ENCODE results near the gene ZMIZ1. TPM values are rescaled to one million over a fixed set of nuclear protein-coding genes. Genes with fewer than 3 reads are reported as not detected.

Gene ZMIZ1
- total and polyA plus RNA-seq, 2 experiments from 2014 or later: 9.2 to 30.9 TPM

DNA sequence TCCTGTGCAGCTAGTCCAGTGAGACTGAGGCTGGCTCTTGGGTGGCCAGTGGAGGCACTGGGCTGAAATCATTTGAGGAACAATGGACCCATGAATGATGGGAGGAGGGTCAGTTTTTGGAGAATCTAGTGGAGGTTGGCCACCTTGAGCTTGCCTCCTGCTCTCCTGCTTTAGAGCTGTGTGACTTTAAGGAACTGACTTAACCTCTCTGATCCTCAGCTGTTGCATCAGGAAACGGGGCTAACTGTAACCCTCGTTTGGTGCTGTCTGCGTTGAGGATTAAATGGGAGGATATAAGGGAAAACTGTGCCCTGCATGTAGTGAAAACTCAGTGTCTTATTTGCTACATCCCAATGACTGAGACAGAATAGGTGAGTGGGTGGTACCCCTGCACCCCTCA, 163.1 kb downstream of the ZMIZ1 start:
- ATAC-seq (no peak), DNase-seq (ENCODE audit: low spot score) (no peak)
- peaks cover 17% of the 10 kb centered on the region for H4K20me1 ChIP-seq (replicated peaks; ENCODE audit: insufficient read depth)
- Mint-ChIP-seq H3K9me3 (no peaks in the 10 kb centered on the region), H3K4me3 (no peak overlapping the region), H3K36me3 (ENCODE audit: low read depth) (peaks cover 5% of the 10 kb centered on the region; the same call in 2 of the 3 replicates), H3K27ac (no peak overlapping the region), H3K27me3 (ENCODE audit: insufficient read depth, low read depth, poor library complexity) (peaks cover 43% of the 10 kb centered on the region), H3K4me1 (peaks cover 45% of the 10 kb centered on the region)
- H3K79me2 ChIP-seq (replicated peaks; ENCODE audit: insufficient read depth): no peaks in the 10 kb centered on the region
- no peak overlapping the region for H2AFZ ChIP-seq
- no peaks in the 10 kb centered on the region for H3K36me3 ChIP-seq (ENCODE audit: insufficient read depth)
- TF ChIP-seq JUNB (IDR thresholded peaks at IDR 0.05; ENCODE audit: unreplicated experiment): no peak
- no peak for TF ChIP-seq NANOG (IDR thresholded peaks at IDR 0.05; ENCODE audit: borderline replicate concordance)
- TF ChIP-seq, protein P1, sequence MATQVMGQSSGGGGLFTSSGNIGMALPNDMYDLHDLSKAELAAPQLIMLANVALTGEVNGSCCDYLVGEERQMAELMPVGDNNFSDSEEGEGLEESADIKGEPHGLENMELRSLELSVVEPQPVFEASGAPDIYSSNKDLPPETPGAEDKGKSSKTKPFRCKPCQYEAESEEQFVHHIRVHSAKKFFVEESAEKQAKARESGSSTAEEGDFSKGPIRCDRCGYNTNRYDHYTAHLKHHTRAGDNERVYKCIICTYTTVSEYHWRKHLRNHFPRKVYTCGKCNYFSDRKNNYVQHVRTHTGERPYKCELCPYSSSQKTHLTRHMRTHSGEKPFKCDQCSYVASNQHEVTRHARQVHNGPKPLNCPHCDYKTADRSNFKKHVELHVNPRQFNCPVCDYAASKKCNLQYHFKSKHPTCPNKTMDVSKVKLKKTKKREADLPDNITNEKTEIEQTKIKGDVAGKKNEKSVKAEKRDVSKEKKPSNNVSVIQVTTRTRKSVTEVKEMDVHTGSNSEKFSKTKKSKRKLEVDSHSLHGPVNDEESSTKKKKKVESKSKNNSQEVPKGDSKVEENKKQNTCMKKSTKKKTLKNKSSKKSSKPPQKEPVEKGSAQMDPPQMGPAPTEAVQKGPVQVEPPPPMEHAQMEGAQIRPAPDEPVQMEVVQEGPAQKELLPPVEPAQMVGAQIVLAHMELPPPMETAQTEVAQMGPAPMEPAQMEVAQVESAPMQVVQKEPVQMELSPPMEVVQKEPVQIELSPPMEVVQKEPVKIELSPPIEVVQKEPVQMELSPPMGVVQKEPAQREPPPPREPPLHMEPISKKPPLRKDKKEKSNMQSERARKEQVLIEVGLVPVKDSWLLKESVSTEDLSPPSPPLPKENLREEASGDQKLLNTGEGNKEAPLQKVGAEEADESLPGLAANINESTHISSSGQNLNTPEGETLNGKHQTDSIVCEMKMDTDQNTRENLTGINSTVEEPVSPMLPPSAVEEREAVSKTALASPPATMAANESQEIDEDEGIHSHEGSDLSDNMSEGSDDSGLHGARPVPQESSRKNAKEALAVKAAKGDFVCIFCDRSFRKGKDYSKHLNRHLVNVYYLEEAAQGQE (IDR thresholded peaks at IDR 0.05; ENCODE audit: unreplicated experiment): no peak
- TF ChIP-seq EZH2 (IDR thresholded peaks at IDR 0.05; ENCODE audit: low read depth, unreplicated experiment): no peak
- TF ChIP-seq, protein P2, sequence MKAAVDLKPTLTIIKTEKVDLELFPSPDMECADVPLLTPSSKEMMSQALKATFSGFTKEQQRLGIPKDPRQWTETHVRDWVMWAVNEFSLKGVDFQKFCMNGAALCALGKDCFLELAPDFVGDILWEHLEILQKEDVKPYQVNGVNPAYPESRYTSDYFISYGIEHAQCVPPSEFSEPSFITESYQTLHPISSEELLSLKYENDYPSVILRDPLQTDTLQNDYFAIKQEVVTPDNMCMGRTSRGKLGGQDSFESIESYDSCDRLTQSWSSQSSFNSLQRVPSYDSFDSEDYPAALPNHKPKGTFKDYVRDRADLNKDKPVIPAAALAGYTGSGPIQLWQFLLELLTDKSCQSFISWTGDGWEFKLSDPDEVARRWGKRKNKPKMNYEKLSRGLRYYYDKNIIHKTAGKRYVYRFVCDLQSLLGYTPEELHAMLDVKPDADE (IDR thresholded peaks at IDR 0.05): no peak
- no peak for TF ChIP-seq CREB1 (CRISPR knock-in tag; IDR thresholded peaks at IDR 0.05; ENCODE audit: low read depth)
- TF ChIP-seq ZNF114 (CRISPR knock-in tag; IDR thresholded peaks at IDR 0.05): no peak
- no peak for TF ChIP-seq EZH2phosphoT487 (IDR thresholded peaks at IDR 0.05; ENCODE audit: unreplicated experiment)
- TF ChIP-seq STAT1 (IDR thresholded peaks at IDR 0.05; ENCODE audit: unreplicated experiment): no peak
- TF ChIP-seq POLR2AphosphoS5 (IDR thresholded peaks at IDR 0.05; ENCODE audit: low read depth): no peak
- TF ChIP-seq ZNF331 (CRISPR knock-in tag; IDR thresholded peaks at IDR 0.05; ENCODE audit: low read depth): no peak
- TF ChIP-seq, protein P3, sequence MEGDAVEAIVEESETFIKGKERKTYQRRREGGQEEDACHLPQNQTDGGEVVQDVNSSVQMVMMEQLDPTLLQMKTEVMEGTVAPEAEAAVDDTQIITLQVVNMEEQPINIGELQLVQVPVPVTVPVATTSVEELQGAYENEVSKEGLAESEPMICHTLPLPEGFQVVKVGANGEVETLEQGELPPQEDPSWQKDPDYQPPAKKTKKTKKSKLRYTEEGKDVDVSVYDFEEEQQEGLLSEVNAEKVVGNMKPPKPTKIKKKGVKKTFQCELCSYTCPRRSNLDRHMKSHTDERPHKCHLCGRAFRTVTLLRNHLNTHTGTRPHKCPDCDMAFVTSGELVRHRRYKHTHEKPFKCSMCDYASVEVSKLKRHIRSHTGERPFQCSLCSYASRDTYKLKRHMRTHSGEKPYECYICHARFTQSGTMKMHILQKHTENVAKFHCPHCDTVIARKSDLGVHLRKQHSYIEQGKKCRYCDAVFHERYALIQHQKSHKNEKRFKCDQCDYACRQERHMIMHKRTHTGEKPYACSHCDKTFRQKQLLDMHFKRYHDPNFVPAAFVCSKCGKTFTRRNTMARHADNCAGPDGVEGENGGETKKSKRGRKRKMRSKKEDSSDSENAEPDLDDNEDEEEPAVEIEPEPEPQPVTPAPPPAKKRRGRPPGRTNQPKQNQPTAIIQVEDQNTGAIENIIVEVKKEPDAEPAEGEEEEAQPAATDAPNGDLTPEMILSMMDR (conservative IDR thresholded peaks at IDR 0.05; ENCODE audit: low read depth in 2 of 2): no peak
- TF ChIP-seq, protein P4, sequence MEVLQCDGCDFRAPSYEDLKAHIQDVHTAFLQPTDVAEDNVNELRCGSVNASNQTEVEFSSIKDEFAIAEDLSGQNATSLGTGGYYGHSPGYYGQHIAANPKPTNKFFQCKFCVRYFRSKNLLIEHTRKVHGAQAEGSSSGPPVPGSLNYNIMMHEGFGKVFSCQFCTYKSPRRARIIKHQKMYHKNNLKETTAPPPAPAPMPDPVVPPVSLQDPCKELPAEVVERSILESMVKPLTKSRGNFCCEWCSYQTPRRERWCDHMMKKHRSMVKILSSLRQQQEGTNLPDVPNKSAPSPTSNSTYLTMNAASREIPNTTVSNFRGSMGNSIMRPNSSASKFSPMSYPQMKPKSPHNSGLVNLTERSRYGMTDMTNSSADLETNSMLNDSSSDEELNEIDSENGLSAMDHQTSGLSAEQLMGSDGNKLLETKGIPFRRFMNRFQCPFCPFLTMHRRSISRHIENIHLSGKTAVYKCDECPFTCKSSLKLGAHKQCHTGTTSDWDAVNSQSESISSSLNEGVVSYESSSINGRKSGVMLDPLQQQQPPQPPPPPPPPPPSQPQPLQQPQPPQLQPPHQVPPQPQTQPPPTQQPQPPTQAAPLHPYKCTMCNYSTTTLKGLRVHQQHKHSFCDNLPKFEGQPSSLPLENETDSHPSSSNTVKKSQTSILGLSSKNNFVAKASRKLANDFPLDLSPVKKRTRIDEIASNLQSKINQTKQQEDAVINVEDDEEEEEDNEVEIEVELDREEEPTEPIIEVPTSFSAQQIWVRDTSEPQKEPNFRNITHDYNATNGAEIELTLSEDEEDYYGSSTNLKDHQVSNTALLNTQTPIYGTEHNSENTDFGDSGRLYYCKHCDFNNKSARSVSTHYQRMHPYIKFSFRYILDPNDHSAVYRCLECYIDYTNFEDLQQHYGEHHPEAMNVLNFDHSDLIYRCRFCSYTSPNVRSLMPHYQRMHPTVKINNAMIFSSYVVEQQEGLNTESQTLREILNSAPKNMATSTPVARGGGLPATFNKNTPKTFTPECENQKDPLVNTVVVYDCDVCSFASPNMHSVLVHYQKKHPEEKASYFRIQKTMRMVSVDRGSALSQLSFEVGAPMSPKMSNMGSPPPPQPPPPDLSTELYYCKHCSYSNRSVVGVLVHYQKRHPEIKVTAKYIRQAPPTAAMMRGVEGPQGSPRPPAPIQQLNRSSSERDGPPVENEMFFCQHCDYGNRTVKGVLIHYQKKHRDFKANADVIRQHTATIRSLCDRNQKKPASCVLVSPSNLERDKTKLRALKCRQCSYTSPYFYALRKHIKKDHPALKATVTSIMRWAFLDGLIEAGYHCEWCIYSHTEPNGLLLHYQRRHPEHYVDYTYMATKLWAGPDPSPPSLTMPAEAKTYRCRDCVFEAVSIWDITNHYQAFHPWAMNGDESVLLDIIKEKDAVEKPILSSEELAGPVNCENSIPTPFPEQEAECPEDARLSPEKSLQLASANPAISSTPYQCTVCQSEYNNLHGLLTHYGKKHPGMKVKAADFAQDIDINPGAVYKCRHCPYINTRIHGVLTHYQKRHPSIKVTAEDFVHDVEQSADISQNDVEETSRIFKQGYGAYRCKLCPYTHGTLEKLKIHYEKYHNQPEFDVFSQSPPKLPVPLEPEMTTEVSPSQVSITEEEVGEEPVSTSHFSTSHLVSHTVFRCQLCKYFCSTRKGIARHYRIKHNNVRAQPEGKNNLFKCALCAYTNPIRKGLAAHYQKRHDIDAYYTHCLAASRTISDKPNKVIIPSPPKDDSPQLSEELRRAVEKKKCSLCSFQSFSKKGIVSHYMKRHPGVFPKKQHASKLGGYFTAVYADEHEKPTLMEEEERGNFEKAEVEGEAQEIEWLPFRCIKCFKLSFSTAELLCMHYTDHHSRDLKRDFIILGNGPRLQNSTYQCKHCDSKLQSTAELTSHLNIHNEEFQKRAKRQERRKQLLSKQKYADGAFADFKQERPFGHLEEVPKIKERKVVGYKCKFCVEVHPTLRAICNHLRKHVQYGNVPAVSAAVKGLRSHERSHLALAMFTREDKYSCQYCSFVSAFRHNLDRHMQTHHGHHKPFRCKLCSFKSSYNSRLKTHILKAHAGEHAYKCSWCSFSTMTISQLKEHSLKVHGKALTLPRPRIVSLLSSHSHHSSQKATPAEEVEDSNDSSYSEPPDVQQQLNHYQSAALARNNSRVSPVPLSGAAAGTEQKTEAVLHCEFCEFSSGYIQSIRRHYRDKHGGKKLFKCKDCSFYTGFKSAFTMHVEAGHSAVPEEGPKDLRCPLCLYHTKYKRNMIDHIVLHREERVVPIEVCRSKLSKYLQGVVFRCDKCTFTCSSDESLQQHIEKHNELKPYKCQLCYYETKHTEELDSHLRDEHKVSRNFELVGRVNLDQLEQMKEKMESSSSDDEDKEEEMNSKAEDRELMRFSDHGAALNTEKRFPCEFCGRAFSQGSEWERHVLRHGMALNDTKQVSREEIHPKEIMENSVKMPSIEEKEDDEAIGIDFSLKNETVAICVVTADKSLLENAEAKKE (CRISPR knock-in tag; IDR thresholded peaks at IDR 0.05): no peak
- no peaks in the 10 kb centered on the region for H3K9me2 ChIP-seq (ENCODE audit: insufficient read depth)
- H3K4me1 ChIP-seq (ENCODE audit: insufficient read depth): peaks cover 23% of the 10 kb centered on the region
- no peaks in the 10 kb centered on the region for H3F3A ChIP-seq (replicated peaks; ENCODE audit: low read depth)
- peaks cover 46% of the 10 kb centered on the region for H3K27me3 ChIP-seq (ENCODE audit: insufficient read depth)
- no peak overlapping the region for H3K4me2 ChIP-seq
- no peak overlapping the region for H3K4me3 ChIP-seq
- no peak overlapping the region for H3K27ac ChIP-seq (ENCODE audit: low read depth)

Measured in GM23338 (cell line).